ENCODE results near the gene TFPI.

The TFPI gene

GRCh38 chr2:187554011-187554703 is at the start of gene TFPI:
TFPI (minus strand) TSS chr2:187554435; CDS start chr2:187503768, 50,667 bp downstream.
- DNase-seq (ENCODE audit: low read depth): no peak
- no peak for TF ChIP-seq CTCF (IDR thresholded peaks at IDR 0.05; ENCODE audit: control insufficient read depth, insufficient read depth, low read depth, low read length, missing control alignments)
- peak within 1 kb of the TSS; percentile 25 for H3K4me3 ChIP-seq (ENCODE audit: control insufficient read depth, low read depth, low read length)

GRCh38 chr2:187594801-187595200 is 40.6 kb upstream of the TFPI start:
- no peak for DNase-seq (ENCODE audit: low read depth)
- H3K4me3 ChIP-seq (ENCODE audit: control insufficient read depth, low read depth, low read length): no peak overlapping the region
- TF ChIP-seq CTCF (IDR thresholded peaks at IDR 0.05; ENCODE audit: control insufficient read depth, insufficient read depth, low read depth, low read length, missing control alignments): no peak

GRCh38 chr2:187593697-187594096 is 39.5 kb upstream of the TFPI start:
- no peak for TF ChIP-seq CTCF (IDR thresholded peaks at IDR 0.05; ENCODE audit: control insufficient read depth, insufficient read depth, low read depth, low read length, missing control alignments)
- DNase-seq (ENCODE audit: low read depth): no peak
- H3K4me3 ChIP-seq (ENCODE audit: control insufficient read depth, low read depth, low read length): no peak overlapping the region

GRCh38 chr2:187593098-187593497 is 38.9 kb upstream of the TFPI start:
- no peak overlapping the region for H3K4me3 ChIP-seq (ENCODE audit: control insufficient read depth, low read depth, low read length)
- TF ChIP-seq CTCF (IDR thresholded peaks at IDR 0.05; ENCODE audit: control insufficient read depth, insufficient read depth, low read depth, low read length, missing control alignments): no peak
- DNase-seq (ENCODE audit: low read depth): no peak

- no peak for DNase-seq (ENCODE audit: low read depth)
- H3K4me3 ChIP-seq (ENCODE audit: control insufficient read depth, low read depth, low read length): no peak overlapping the region
- TF ChIP-seq CTCF (IDR thresholded peaks at IDR 0.05; ENCODE audit: control insufficient read depth, insufficient read depth, low read depth, low read length, missing control alignments): no peak
Measured at GRCh38 chr2:187590175-187590574, 35.9 kb upstream of the TFPI start.

GRCh38 chr2:187586011-187586641 is 31.9 kb upstream of the TFPI start:
- TF ChIP-seq CTCF (IDR thresholded peaks at IDR 0.05; ENCODE audit: control insufficient read depth, insufficient read depth, low read depth, low read length, missing control alignments): no peak
- DNase-seq (ENCODE audit: low read depth): no peak
- no peak overlapping the region for H3K4me3 ChIP-seq (ENCODE audit: control insufficient read depth, low read depth, low read length)

Measured in AG09309 (cell line).